Left cardiac atrium (tissue), 4 donors: Measurements from ENCODE around the gene LANCL3. TPM values are rescaled to one million over a fixed set of nuclear protein-coding genes. Genes with fewer than 3 reads are reported as not detected.
"Not testable (repeated sequence)": the region's sequence is repeated elsewhere in the genome, so short reads cannot be mapped to it uniquely, and the experiment has no call there.

Experiments
- ATAC-seq, 2 donors: fragments of 200-7000 bp; cut with Tn5 transposase; one replicate each; pipeline ENCODE4 v1.9.1; 2020; ENCODE audit warnings: mild to moderate bottlenecking in 2 of 2, moderate library complexity in 2 of 2
- DNase-seq: peaks from one replicate; pipeline ENCODE4 v3.0.0-alpha.2; 2020
- intact Hi-C, 2 donors: fragments of 100-400 bp; cut with DNase I; formaldehyde crosslinking; loops; one replicate each; pipeline versions ENCODE4 v1.14.1 to v1.15.1; 2022 to 2023
- total RNA-seq, 2 donors: library from RNA; stranded (reverse); fragmentation: NEBNext Ultra II Directional; extraction: Animal tissue kit (Norgen Biotek cat#: 25700); gene quantifications; one replicate each; pipeline ENCODE4 v1.2.1, GENCODE V29; 2021
- donor health status: DM: no; HTN: yes; CAD: no.
- donor health status: DM: no; HTN: yes; CAD: no; lungs with severe emphysema.
- donor health status: DM: yes; HTN: yes; CAD: no.
- donor health status: Dilated cardiomyopathy.

Gene LANCL3
- total RNA-seq, 2 donors from 2014 or later, result 0.06 to 0.31 TPM

GRCh38 chrX:37607243-37607642 lies 35.8 kb downstream of the LANCL3 start:
- intact Hi-C loops, result no loop called here

GRCh38 chrX:37608156-37608555 lies 36.7 kb downstream of the LANCL3 start:
- intact Hi-C loops, result no loop called here
- no peak for ATAC-seq
- DNase-seq, result no peak

More at GRCh38 chrX:37607243-37607642, 35.8 kb downstream of the LANCL3 start:
- no peak for ATAC-seq
- DNase-seq, result no peak

GRCh38 chrX:37609727-37610126 lies 38.3 kb downstream of the LANCL3 start:
- ATAC-seq, result no peak
- intact Hi-C loops, result no loop called here

GRCh38 chrX:37613933-37614332 lies 42.5 kb downstream of the LANCL3 start:
- ATAC-seq (no peak), DNase-seq (no peak)
- intact Hi-C loops, result no loop called here

More at GRCh38 chrX:37609727-37610126, 38.3 kb downstream of the LANCL3 start:
- DNase-seq, result no peak

GRCh38 chrX:37627602-37628001 lies 56.1 kb downstream of the LANCL3 start:
- DNase-seq (no peak), ATAC-seq (peak in 1 of 2 donors; percentile 68)
- intact Hi-C loops, result no loop called here

- ATAC-seq, result no peak
- intact Hi-C loops, result no loop called here
- DNase-seq, result no peak
These were observed 66.6 kb downstream of the LANCL3 start for GRCh38 chrX:37638047-37638446.

GRCh38 chrX:37640142-37640541 lies 68.7 kb downstream of the LANCL3 start:
- intact Hi-C loops, result no loop called here
- ATAC-seq (no peak), DNase-seq (no peak)

- DNase-seq (no peak), ATAC-seq (no peak)
- intact Hi-C loops, result no loop called here
These were observed 70.4 kb downstream of the LANCL3 start for GRCh38 chrX:37641859-37642258.

GRCh38 chrX:37644381-37645305 lies 73.2 kb downstream of the LANCL3 start:
- ATAC-seq (no peak), DNase-seq (no peak)
- intact Hi-C loops, result no loop called here

- no peak for ATAC-seq
- intact Hi-C loops, result no loop called here
These were observed 74.8 kb downstream of the LANCL3 start for GRCh38 chrX:37646254-37646653.

GRCh38 chrX:37650879-37651278 lies 79.4 kb downstream of the LANCL3 start:
- ATAC-seq, intact Hi-C loops: not testable (repeated sequence)

More at GRCh38 chrX:37646254-37646653, 74.8 kb downstream of the LANCL3 start:
- DNase-seq, result no peak

GRCh38 chrX:37651921-37652452 lies 80.5 kb downstream of the LANCL3 start:
- ATAC-seq (no peak), DNase-seq (no peak)
- intact Hi-C loops, result no loop called here

More at GRCh38 chrX:37650879-37651278, 79.4 kb downstream of the LANCL3 start:
- not testable (repeated sequence) for DNase-seq

GRCh38 chrX:37652589-37653231 lies 81.2 kb downstream of the LANCL3 start:
- DNase-seq (no peak), ATAC-seq (no peak)
- intact Hi-C loops, result no loop called here

- ATAC-seq, result no peak
- DNase-seq, result no peak
- intact Hi-C loops, result no loop called here
These were observed 82.1 kb downstream of the LANCL3 start for GRCh38 chrX:37653397-37654085.

GRCh38 chrX:37658343-37659030 lies 87.0 kb downstream of the LANCL3 start:
- no peak for ATAC-seq
- no peak for DNase-seq
- intact Hi-C loops, result no loop called here

- no peak for ATAC-seq
- no peak for DNase-seq
These were observed 87.6 kb downstream of the LANCL3 start for GRCh38 chrX:37659047-37659446.

GRCh38 chrX:37662181-37662580 lies 90.7 kb downstream of the LANCL3 start:
- ATAC-seq, result no peak
- no peak for DNase-seq
- intact Hi-C loops, result no loop called here

More at GRCh38 chrX:37659047-37659446, 87.6 kb downstream of the LANCL3 start:
- intact Hi-C loops, result no loop called here

GRCh38 chrX:37666516-37666915 lies 95.1 kb downstream of the LANCL3 start:
- intact Hi-C loops, result no loop called here
- DNase-seq (no peak), ATAC-seq (no peak)

- intact Hi-C loops, result no loop called here
- DNase-seq (no peak), ATAC-seq (no peak)
These were observed 95.7 kb downstream of the LANCL3 start for GRCh38 chrX:37667141-37667540.
